Keratinocyte (primary cell): ENCODE results near the gene OR7A17.

Source experiments
- CTCF ChIP-seq, 3 experiments: IDR thresholded peaks in 1 of 3; conservative IDR thresholded peaks in 1 of 3; optimal IDR thresholded peaks in 1 of 3; 2 replicates in 2 of 3; 3 replicates in 1 of 3; pipeline versions ENCODE3 to v1.5.1; 2011; ENCODE audit warnings: low read length in 3 of 3, mild to moderate bottlenecking in 3 of 3, moderate library complexity in 2 of 3, control low read depth in 1 of 3, inconsistent platforms in 1 of 3; ENCODE audit not compliant: insufficient read depth in 2 of 3; ENCODE audit errors: extremely low read depth in 1 of 3
- EZH2 ChIP-seq: IDR thresholded peaks from one replicate; pipeline ENCODE4 v1.6.1; 2012; ENCODE audit warnings: inconsistent platforms, mild to moderate bottlenecking, low read length, moderate library complexity

- TF ChIP-seq CTCF (optimal IDR thresholded peaks at IDR 0.05 in 1 of 3, IDR thresholded peaks at IDR 0.05 in 1 of 3, conservative IDR thresholded peaks at IDR 0.05 in 1 of 3; ENCODE audit: extremely low read depth in 1 of 3, insufficient read depth in 2 of 3, low read length in 3 of 3) (no peak), EZH2 (no peak)
These were observed 4.2 kb upstream of the OR7A17 start for GRCh38 chr19:14889994-14890642.
